ENCODE data around the gene SFN.
"Not testable (repeated sequence)": the region's sequence is repeated elsewhere in the genome, so short reads cannot be mapped to it uniquely, and the experiment has no call there.

SFN gene

GRCh38 chr1:26838474-26839338, 24.2 kb upstream of the SFN start:
- no peaks in the 10 kb centered on the region for H3K4me1 Mint-ChIP-seq
- H3K27ac Mint-ChIP-seq: no peak overlapping the region
- peaks cover 53% of the 10 kb centered on the region for H3K36me3 Mint-ChIP-seq (ENCODE audit: low read depth)
- no peak for TF ChIP-seq CTCF (IDR thresholded peaks at IDR 0.05; ENCODE audit: unreplicated experiment in 3 of 3)
- no peaks in the 10 kb centered on the region for H3K27me3 Mint-ChIP-seq (ENCODE audit: low read depth)
- H3K9me3 Mint-ChIP-seq: no peaks in the 10 kb centered on the region
- H3K4me3 Mint-ChIP-seq: no peak overlapping the region

- Mint-ChIP-seq H3K36me3 (ENCODE audit: low read depth) (peaks cover 53% of the 10 kb centered on the region), H3K4me1 (no peaks in the 10 kb centered on the region), H3K4me3 (no peak overlapping the region), H3K9me3 (no peaks in the 10 kb centered on the region), H3K27ac (no peak overlapping the region), H3K27me3 (ENCODE audit: low read depth) (no peaks in the 10 kb centered on the region)
- TF ChIP-seq CTCF (IDR thresholded peaks at IDR 0.05; ENCODE audit: unreplicated experiment in 3 of 3): no peak
Measured at GRCh38 chr1:26839339-26839722, 23.6 kb upstream of the SFN start.

- no peaks in the 10 kb centered on the region for H3K9me3 Mint-ChIP-seq
- H3K4me3 Mint-ChIP-seq: no peak overlapping the region
- H3K27me3 Mint-ChIP-seq (ENCODE audit: low read depth): no peaks in the 10 kb centered on the region
- no peaks in the 10 kb centered on the region for H3K4me1 Mint-ChIP-seq
- TF ChIP-seq CTCF (IDR thresholded peaks at IDR 0.05; ENCODE audit: unreplicated experiment in 3 of 3): no peak
- peaks cover 51% of the 10 kb centered on the region for H3K36me3 Mint-ChIP-seq (ENCODE audit: low read depth)
- no peak overlapping the region for H3K27ac Mint-ChIP-seq
Measured at GRCh38 chr1:26839779-26840178, 23.2 kb upstream of the SFN start.

- no peaks in the 10 kb centered on the region for H3K4me1 Mint-ChIP-seq
- H3K4me3 Mint-ChIP-seq: no peak overlapping the region
- no peak overlapping the region for H3K27ac Mint-ChIP-seq
- H3K9me3 Mint-ChIP-seq: no peaks in the 10 kb centered on the region
- no peak for TF ChIP-seq CTCF (IDR thresholded peaks at IDR 0.05; ENCODE audit: unreplicated experiment in 3 of 3)
- H3K36me3 Mint-ChIP-seq (ENCODE audit: low read depth): peaks cover 41% of the 10 kb centered on the region
- H3K27me3 Mint-ChIP-seq (ENCODE audit: low read depth): no peaks in the 10 kb centered on the region
Measured at GRCh38 chr1:26844424-26845196, 18.3 kb upstream of the SFN start.

GRCh38 chr1:26847826-26848225, 15.1 kb upstream of the SFN start:
- H3K4me1 Mint-ChIP-seq; H3K27ac Mint-ChIP-seq; H3K27me3 Mint-ChIP-seq (ENCODE audit: low read depth); H3K4me3 Mint-ChIP-seq; H3K9me3 Mint-ChIP-seq: not testable (repeated sequence)
- H3K36me3 Mint-ChIP-seq (ENCODE audit: low read depth): peaks cover 50% of the 10 kb centered on the region

GRCh38 chr1:26848499-26848898, 14.4 kb upstream of the SFN start:
- H3K27me3 Mint-ChIP-seq (ENCODE audit: low read depth): no peaks in the 10 kb centered on the region
- H3K4me1 Mint-ChIP-seq: no peaks in the 10 kb centered on the region
- no peak for TF ChIP-seq CTCF (IDR thresholded peaks at IDR 0.05; ENCODE audit: unreplicated experiment in 3 of 3)
- H3K4me3 Mint-ChIP-seq: no peak overlapping the region
- no peaks in the 10 kb centered on the region for H3K9me3 Mint-ChIP-seq
- no peak overlapping the region for H3K27ac Mint-ChIP-seq
- peaks cover 53% of the 10 kb centered on the region for H3K36me3 Mint-ChIP-seq (ENCODE audit: low read depth)
